Measurements from ENCODE around the gene WDR46. TPM values are rescaled to one million over a fixed set of nuclear protein-coding genes. Genes with fewer than 3 reads are reported as not detected.

WDR46 gene
- total and polyA plus RNA-seq, 10 of the 15 experiments (the other 5 are each of a cell fraction or from before 2014, with no cell fraction given), result 10.1 to 147 (median 86.0) TPM

- TF ChIP-seq PRDM15 (CRISPR knock-in tag; IDR thresholded peaks at IDR 0.05) (no peak), SMAD1 (IDR thresholded peaks at IDR 0.05; ENCODE audit: low read depth, partially characterized antibody) (no peak)
- TF ChIP-seq, protein P1, sequence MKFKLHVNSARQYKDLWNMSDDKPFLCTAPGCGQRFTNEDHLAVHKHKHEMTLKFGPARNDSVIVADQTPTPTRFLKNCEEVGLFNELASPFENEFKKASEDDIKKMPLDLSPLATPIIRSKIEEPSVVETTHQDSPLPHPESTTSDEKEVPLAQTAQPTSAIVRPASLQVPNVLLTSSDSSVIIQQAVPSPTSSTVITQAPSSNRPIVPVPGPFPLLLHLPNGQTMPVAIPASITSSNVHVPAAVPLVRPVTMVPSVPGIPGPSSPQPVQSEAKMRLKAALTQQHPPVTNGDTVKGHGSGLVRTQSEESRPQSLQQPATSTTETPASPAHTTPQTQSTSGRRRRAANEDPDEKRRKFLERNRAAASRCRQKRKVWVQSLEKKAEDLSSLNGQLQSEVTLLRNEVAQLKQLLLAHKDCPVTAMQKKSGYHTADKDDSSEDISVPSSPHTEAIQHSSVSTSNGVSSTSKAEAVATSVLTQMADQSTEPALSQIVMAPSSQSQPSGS (IDR thresholded peaks at IDR 0.05; ENCODE audit: low read length), result no peak
These were observed 41.7 kb upstream of the WDR46 start (continued) for GRCh38 chr6:33330736-33331135.

- ChIA-PET SMC1A (ENCODE audit: uncharacterized antibody, unreplicated experiment) (no interaction called here), RAD21 (ENCODE audit: unreplicated experiment) (interaction anchor here (0.7 kb wide), 1 partner anchor 52 kb away, joined by 5 read pairs; no protein-coding TSS in a partner anchor), POLR2A (interaction anchor here (0.6 kb wide), 1 partner anchor 1266 kb away, joined by 3 read pairs; no protein-coding TSS in a partner anchor), CTCF (interaction anchor here (1.1 kb wide), 1 partner anchor 16 kb away, joined by 5 read pairs; no protein-coding TSS in a partner anchor)
- no peak overlapping the region for H3K9ac ChIP-seq (ENCODE audit: control insufficient read depth, insufficient read depth, low read length)
- H3K27ac ChIP-seq (ENCODE audit: control insufficient read depth, insufficient read depth), result no peak overlapping the region
- H3K9me3 ChIP-seq (replicated peaks; ENCODE audit: control insufficient read depth, insufficient read depth, low read length), result no peaks in the 10 kb centered on the region
- H2AFZ ChIP-seq (ENCODE audit: control insufficient read depth, low read depth, low read length), result no peak overlapping the region
- WGBS (ENCODE audit: insufficient coverage, insufficient replicate concordance, low lambda C conversion rate, missing lambda C conversion rate), result 88% methylated on average over 5 of the region's 5 CpGs
- no peaks in the 10 kb centered on the region for H3K27me3 ChIP-seq (replicated peaks in 1 of 2; ENCODE audit: control insufficient read depth in 2 of 2, insufficient read depth in 2 of 2, low read length in 1 of 2)
- H3K4me3 ChIP-seq, result no peak overlapping the region
- intact Hi-C loops (cut with micrococcal nuclease; ENCODE audit: unreplicated experiment) (no loop called here), in situ Hi-C loops (cut with MboI) (no loop called here)
- no TSS peak for BruUV-seq (replicated peaks)
- H3K79me2 ChIP-seq (ENCODE audit: control insufficient read depth, insufficient read depth, low read length), result no peaks in the 10 kb centered on the region
- H4K20me1 ChIP-seq (ENCODE audit: control insufficient read depth, insufficient read depth), result no peaks in the 10 kb centered on the region
- no peak for ATAC-seq
- no peak for FAIRE-seq
- no peaks in the 10 kb centered on the region for H3K36me3 ChIP-seq (ENCODE audit: control insufficient read depth in 2 of 2, insufficient read depth in 2 of 2, low read length in 1 of 2)
- no peak for DNase-seq (ENCODE audit: low read depth, low spot score)
- no peaks in the 10 kb centered on the region; the same call in 1 of the 2 replicates for H3K4me1 ChIP-seq (ENCODE audit: control insufficient read depth, insufficient read depth, low read length)
- H3K4me2 ChIP-seq (ENCODE audit: control insufficient read depth, insufficient read depth), result no peak overlapping the region
- TF ChIP-seq SMARCA5 (IDR thresholded peaks at IDR 0.05), result no peak
- TF ChIP-seq STAT3 (IDR thresholded peaks at IDR 0.05; ENCODE audit: low read depth, low read length), result no peak
- no peak for TF ChIP-seq ESRRA (IDR thresholded peaks at IDR 0.05; ENCODE audit: low read length)
- TF ChIP-seq CREM (IDR thresholded peaks at IDR 0.05; ENCODE audit: low read depth), result no peak
- TF ChIP-seq, protein P2, sequence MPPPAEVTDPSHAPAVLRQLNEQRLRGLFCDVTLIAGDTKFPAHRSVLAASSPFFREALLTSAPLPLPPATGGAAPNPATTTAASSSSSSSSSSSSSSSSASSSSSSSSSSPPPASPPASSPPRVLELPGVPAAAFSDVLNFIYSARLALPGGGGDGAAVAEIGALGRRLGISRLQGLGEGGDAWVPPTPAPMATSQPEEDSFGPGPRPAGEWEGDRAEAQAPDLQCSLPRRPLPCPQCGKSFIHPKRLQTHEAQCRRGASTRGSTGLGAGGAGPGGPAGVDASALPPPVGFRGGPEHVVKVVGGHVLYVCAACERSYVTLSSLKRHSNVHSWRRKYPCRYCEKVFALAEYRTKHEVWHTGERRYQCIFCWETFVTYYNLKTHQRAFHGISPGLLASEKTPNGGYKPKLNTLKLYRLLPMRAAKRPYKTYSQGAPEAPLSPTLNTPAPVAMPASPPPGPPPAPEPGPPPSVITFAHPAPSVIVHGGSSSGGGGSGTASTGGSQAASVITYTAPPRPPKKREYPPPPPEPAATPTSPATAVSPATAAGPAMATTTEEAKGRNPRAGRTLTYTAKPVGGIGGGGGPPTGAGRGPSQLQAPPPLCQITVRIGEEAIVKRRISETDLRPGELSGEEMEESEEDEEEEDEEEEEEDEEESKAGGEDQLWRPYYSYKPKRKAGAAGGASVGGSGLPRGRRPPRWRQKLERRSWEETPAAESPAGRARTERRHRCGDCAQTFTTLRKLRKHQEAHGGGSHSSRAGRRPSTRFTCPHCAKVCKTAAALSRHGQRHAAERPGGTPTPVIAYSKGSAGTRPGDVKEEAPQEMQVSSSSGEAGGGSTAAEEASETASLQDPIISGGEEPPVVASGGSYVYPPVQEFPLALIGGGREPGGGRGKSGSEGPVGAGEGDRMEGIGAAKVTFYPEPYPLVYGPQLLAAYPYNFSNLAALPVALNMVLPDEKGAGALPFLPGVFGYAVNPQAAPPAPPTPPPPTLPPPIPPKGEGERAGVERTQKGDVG (CRISPR knock-in tag; IDR thresholded peaks at IDR 0.05), result no peak
- TF ChIP-seq SUPT20H (IDR thresholded peaks at IDR 0.05; ENCODE audit: borderline replicate concordance, control insufficient read depth, low read depth, low read length), result no peak
- TF ChIP-seq, protein P3, sequence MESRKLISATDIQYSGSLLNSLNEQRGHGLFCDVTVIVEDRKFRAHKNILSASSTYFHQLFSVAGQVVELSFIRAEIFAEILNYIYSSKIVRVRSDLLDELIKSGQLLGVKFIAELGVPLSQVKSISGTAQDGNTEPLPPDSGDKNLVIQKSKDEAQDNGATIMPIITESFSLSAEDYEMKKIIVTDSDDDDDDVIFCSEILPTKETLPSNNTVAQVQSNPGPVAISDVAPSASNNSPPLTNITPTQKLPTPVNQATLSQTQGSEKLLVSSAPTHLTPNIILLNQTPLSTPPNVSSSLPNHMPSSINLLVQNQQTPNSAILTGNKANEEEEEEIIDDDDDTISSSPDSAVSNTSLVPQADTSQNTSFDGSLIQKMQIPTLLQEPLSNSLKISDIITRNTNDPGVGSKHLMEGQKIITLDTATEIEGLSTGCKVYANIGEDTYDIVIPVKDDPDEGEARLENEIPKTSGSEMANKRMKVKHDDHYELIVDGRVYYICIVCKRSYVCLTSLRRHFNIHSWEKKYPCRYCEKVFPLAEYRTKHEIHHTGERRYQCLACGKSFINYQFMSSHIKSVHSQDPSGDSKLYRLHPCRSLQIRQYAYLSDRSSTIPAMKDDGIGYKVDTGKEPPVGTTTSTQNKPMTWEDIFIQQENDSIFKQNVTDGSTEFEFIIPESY (IDR thresholded peaks at IDR 0.05), result no peak
- TF ChIP-seq HCFC1 (IDR thresholded peaks at IDR 0.05; ENCODE audit: low read length), result no peak
These were observed 40.0 kb upstream of the WDR46 start for GRCh38 chr6:33329058-33329457.

All from GM12878 (cell line).